Activated CD8-positive, alpha-beta memory T cell treated with anti-CD3 and anti-CD28 coated beads, Interleukin-2, amount 10 ng/mL, durations not matched to agents 7 days and 5 days (primary cell): Measurements from ENCODE around the gene STK38L. TPM values are rescaled to one million over a fixed set of nuclear protein-coding genes. Genes with fewer than 3 reads are reported as not detected.

ENCODE experiments used
- ATAC-seq: fragments of 150-1000 bp; cut with Tn5 transposase; one replicate; pipeline ENCODE4 v1.10.0; 2021; ENCODE audit warnings: moderate library complexity
- CTCF ChIA-PET: fragments of 350-600 bp; sonication (Branson Sonifier 250); formaldehyde crosslinking; loops from one replicate; lab custom pipeline; 2021; ENCODE audit warnings: antibody characterized with exemption; lab: Charles Lee
- DNase-seq: peaks from one replicate; pipeline ENCODE4 v3.0.0-alpha.2; 2020
- H3K27ac Mint-ChIP-seq: one replicate; pipeline ENCODE4 v1.8.0; 2021; ENCODE audit warnings: mild to moderate bottlenecking, mixed read lengths
- H3K27me3 Mint-ChIP-seq: one replicate; pipeline ENCODE4 v1.8.0; 2021; ENCODE audit warnings: mixed read lengths
- H3K36me3 Mint-ChIP-seq: one replicate; pipeline ENCODE4 v1.8.0; 2021; ENCODE audit warnings: mild to moderate bottlenecking, mixed read lengths
- H3K4me1 Mint-ChIP-seq: one replicate; pipeline ENCODE4 v1.8.0; 2021; ENCODE audit warnings: mixed read lengths
- H3K4me3 Mint-ChIP-seq: one replicate; pipeline ENCODE4 v1.8.0; 2021; ENCODE audit warnings: mild to moderate bottlenecking, moderate library complexity, mixed read lengths
- H3K9me3 Mint-ChIP-seq: one replicate; pipeline ENCODE4 v1.8.0; 2022; ENCODE audit warnings: low read depth, mixed read lengths
- total RNA-seq, 2 experiments: library from RNA; stranded (reverse); gene quantifications; one replicate each; pipeline ENCODE4 v1.2.3, GENCODE V29; 2021

Gene STK38L
- total RNA-seq, 2 experiments from 2014 or later: 18.7 to 29.4 TPM

DNA sequence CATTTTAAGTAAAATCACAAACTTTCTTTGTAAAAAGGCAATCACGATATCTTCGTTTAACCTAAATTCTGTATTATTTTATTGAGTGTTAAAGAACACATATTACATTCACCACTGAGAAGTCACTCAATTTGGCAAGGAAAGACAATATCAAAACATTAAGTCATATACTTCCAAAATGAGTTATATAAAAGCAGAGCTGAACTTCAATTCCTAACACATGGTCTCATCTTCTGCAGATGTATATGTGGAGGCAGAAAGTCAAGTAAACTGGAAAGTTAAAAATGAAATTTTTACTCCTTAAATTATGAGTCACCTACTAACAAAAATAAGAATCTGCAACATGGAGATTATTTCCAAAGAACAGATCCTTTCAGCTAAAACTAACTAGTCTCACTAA is 117.3 kb downstream of the STK38L start:
- Mint-ChIP-seq H3K4me3 (no peak overlapping the region), H3K36me3 (peaks cover 4% of the 10 kb centered on the region), H3K27me3 (peaks cover 52% of the 10 kb centered on the region), H3K9me3 (peaks cover 2% of the 10 kb centered on the region), H3K27ac (no peak overlapping the region), H3K4me1 (peaks cover 6% of the 10 kb centered on the region)
- no peak for DNase-seq
- ATAC-seq: no peak
- CTCF ChIA-PET: no interaction called here

- DNase-seq: no peak
- no peak overlapping the region for H3K27ac Mint-ChIP-seq
- ATAC-seq: no peak
- H3K4me3 Mint-ChIP-seq: no peak overlapping the region
- CTCF ChIA-PET: interaction anchor here (0.5 kb wide), 1 partner anchor 298 kb away, joined by 3 read pairs; no protein-coding TSS in a partner anchor
- peaks cover 2% of the 10 kb centered on the region for H3K9me3 Mint-ChIP-seq
- peaks cover 2% of the 10 kb centered on the region for H3K4me1 Mint-ChIP-seq
- H3K27me3 Mint-ChIP-seq: peaks cover 28% of the 10 kb centered on the region
- H3K36me3 Mint-ChIP-seq: peaks cover 21% of the 10 kb centered on the region
These were observed 122.5 kb downstream of the STK38L start for GRCh38 chr12:27366621-27367020.

- Mint-ChIP-seq H3K4me3 (no peak overlapping the region), H3K4me1 (peaks cover 2% of the 10 kb centered on the region), H3K27ac (no peak overlapping the region), H3K9me3 (peaks cover 2% of the 10 kb centered on the region), H3K36me3 (peaks cover 23% of the 10 kb centered on the region), H3K27me3 (peaks cover 24% of the 10 kb centered on the region)
- CTCF ChIA-PET: interaction anchor here (0.5 kb wide), 1 partner anchor 298 kb away, joined by 3 read pairs; no protein-coding TSS in a partner anchor
- DNase-seq (no peak), ATAC-seq (no peak)
These were observed 123.0 kb downstream of the STK38L start for GRCh38 chr12:27367078-27367477.

Other genes with a start within 250 kb of the STK38L start
- 10 to 100 TPM; 41.4 to 45.1 TPM for gene TM7SF3, start 229.9 kb upstream of the STK38L start, total RNA-seq
- gene MED21, start 221.7 kb upstream of the STK38L start, total RNA-seq: 10 to 100 TPM; 40.0 to 40.6 TPM
- not detected for gene C12orf71, start 161.7 kb upstream of the STK38L start, total RNA-seq
- gene BMAL2, start 88.5 kb downstream of the STK38L start, total RNA-seq: 10 to 100 TPM; 23.1 to 38.4 TPM
- gene SMCO2, start 202.4 kb downstream of the STK38L start, total RNA-seq: under 1 TPM; 0.89 to 0.91 TPM